Lower lobe of right lung (tissue), 2 donors: Measurements from ENCODE around the gene LDB2. TPM values are rescaled to one million over a fixed set of nuclear protein-coding genes. Genes with fewer than 3 reads are reported as not detected.

ENCODE experiments used
- ATAC-seq, 2 donors: fragments of 200-7000 bp; cut with Tn5 transposase; one replicate each; pipeline ENCODE4 v1.9.1; 2020 to 2022; ENCODE audit warnings: mild to moderate bottlenecking in 2 of 2, moderate library complexity in 2 of 2
- DNase-seq: peaks from one replicate; pipeline ENCODE4 v3.0.0-alpha.2; 2020
- H3K27ac ChIP-seq: fragments of 200-600 bp; one replicate; pipeline ENCODE4 v1.8.0; 2022
- H3K27me3 ChIP-seq: fragments of 200-600 bp; one replicate; pipeline ENCODE4 v1.8.0; 2022; ENCODE audit warnings: low read depth
- H3K36me3 ChIP-seq: fragments of 200-600 bp; one replicate; pipeline ENCODE4 v1.8.0; 2022; ENCODE audit warnings: mild to moderate bottlenecking
- H3K4me1 ChIP-seq: fragments of 200-600 bp; one replicate; pipeline ENCODE4 v1.8.0; 2022
- H3K4me3 ChIP-seq: fragments of 200-600 bp; one replicate; pipeline ENCODE4 v1.8.0; 2022; ENCODE audit warnings: mild to moderate bottlenecking
- H3K9me3 ChIP-seq: fragments of 200-600 bp; one replicate; pipeline ENCODE4 v1.8.0; 2022
- intact Hi-C: fragments of 100-400 bp; cut with DNase I; formaldehyde crosslinking; loops from one replicate; pipeline ENCODE4 v1.11.0; 2022
- total RNA-seq: library from RNA; stranded (reverse); fragmentation: NEBNext Ultra II Directional; extraction: Animal tissue kit (Norgen Biotek cat#: 25700); gene quantifications from one replicate; pipeline ENCODE4 v1.2.1, GENCODE V29; 2021
- TF ChIP-seq, protein P1 (sequence below): fragments of 200-600 bp; IDR thresholded peaks from one replicate; pipeline ENCODE4 v1.8.0; 2022; ENCODE audit warnings: antibody characterized with exemption, mild to moderate bottlenecking
- donor health status: DM: no; HTN: yes; CAD: no; lungs with severe emphysema.

The LDB2 gene
- total RNA-seq, 1 donor from 2014 or later = 113 TPM

DNA sequence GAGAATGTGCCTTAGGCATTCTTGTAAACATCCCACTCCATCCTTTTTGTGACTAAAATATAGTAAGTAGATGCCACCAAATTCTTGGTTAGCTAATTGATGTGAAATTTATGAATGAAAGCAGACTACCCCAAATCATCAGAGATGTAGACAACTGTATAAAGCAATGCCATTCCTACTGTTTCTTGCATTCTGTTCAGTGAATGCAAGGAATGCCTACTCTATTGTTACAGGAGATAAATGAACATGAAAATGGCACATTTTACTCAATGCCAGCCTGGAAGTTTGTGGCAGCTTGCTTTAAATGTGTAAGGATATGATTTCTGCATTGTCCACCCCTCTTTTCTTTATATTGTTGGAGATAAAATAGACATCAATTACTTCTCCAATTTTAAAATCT lies 317.9 kb downstream of the LDB2 start:
- peaks cover 3% of the 10 kb centered on the region for H3K36me3 ChIP-seq
- H3K27ac ChIP-seq = no peak overlapping the region
- no peaks in the 10 kb centered on the region for H3K4me1 ChIP-seq
- no peaks in the 10 kb centered on the region for H3K9me3 ChIP-seq
- DNase-seq (no peak), ATAC-seq (no peak)
- no peaks in the 10 kb centered on the region for H3K27me3 ChIP-seq
- TF ChIP-seq, protein P1, sequence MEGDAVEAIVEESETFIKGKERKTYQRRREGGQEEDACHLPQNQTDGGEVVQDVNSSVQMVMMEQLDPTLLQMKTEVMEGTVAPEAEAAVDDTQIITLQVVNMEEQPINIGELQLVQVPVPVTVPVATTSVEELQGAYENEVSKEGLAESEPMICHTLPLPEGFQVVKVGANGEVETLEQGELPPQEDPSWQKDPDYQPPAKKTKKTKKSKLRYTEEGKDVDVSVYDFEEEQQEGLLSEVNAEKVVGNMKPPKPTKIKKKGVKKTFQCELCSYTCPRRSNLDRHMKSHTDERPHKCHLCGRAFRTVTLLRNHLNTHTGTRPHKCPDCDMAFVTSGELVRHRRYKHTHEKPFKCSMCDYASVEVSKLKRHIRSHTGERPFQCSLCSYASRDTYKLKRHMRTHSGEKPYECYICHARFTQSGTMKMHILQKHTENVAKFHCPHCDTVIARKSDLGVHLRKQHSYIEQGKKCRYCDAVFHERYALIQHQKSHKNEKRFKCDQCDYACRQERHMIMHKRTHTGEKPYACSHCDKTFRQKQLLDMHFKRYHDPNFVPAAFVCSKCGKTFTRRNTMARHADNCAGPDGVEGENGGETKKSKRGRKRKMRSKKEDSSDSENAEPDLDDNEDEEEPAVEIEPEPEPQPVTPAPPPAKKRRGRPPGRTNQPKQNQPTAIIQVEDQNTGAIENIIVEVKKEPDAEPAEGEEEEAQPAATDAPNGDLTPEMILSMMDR = no peak
- intact Hi-C loops = no loop called here
- H3K4me3 ChIP-seq = no peak overlapping the region

DNA sequence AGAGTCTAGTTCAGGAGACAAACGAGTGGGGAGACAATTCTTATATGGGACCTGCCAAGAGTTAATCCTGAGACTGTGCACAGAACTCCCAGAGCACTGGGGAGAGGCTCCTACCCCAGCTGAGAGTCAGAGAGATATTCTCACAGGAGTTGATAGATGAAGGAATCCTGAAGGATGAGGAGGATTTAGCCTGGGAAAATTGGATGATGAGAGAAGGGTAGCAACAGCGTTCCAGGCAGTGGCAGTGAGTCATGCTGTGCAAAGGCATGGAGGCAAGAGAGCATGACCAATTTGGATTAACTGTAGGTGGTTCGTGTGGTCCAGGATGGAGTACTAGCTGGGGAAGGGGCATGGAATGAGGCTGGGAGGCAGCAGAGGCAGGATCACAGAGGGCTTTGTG lies 318.6 kb downstream of the LDB2 start:
- DNase-seq = no peak
- H3K27me3 ChIP-seq = no peaks in the 10 kb centered on the region
- H3K4me1 ChIP-seq = no peaks in the 10 kb centered on the region
- no peak overlapping the region for H3K27ac ChIP-seq
- no peaks in the 10 kb centered on the region for H3K9me3 ChIP-seq
- no peaks in the 10 kb centered on the region for H3K36me3 ChIP-seq
- no peak overlapping the region for H3K4me3 ChIP-seq
- ATAC-seq = no peak
- intact Hi-C loops = no loop called here
- TF ChIP-seq, protein P1 = no peak

DNA sequence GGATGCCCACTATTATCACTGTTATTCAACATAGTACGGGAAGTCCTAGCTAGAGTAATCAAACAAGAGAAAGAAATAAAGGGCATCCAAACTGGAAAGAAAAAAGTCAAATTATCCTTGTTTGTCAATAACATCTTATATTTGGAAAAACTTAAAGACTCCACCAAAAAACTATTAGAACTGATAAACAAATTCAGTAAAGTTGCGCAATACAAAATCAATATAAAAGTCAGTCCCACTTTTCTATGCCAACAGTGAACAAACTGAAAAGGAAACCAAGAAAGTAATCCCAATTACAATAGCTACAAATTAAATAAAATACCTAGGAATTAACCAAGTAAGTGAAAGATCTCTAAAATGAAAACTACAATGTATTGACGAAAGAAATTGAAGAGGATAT lies 321.3 kb downstream of the LDB2 start:
- Histone ChIP-seq H3K9me3 (no peaks in the 10 kb centered on the region), H3K27ac (no peak overlapping the region), H3K4me3 (no peak overlapping the region), H3K4me1 (peaks cover 8% of the 10 kb centered on the region), H3K36me3 (no peaks in the 10 kb centered on the region), H3K27me3 (no peaks in the 10 kb centered on the region)
- ATAC-seq (no peak), DNase-seq (no peak)
- TF ChIP-seq, protein P1 = no peak
- intact Hi-C loops = no loop called here

DNA sequence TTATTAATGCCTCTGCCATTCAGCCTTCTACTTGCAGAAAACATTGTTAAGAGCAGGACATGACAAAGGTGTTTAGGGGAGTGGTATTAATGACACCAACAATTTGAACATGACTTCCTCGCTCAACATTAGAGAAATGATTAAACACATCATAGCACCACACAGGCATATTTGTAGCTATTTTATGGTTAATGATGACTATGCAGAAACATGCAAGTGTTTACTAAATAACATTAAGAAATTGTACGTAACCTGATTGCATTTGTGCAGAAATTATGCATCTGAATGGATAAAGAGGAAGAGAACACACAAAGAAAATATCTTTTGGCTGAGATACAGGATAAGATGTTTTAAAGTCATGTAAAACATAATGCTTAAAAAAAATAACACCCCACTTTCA lies 323.5 kb downstream of the LDB2 start:
- Histone ChIP-seq H3K36me3 (no peaks in the 10 kb centered on the region), H3K27ac (no peak overlapping the region), H3K9me3 (no peaks in the 10 kb centered on the region), H3K27me3 (no peaks in the 10 kb centered on the region), H3K4me3 (no peak overlapping the region), H3K4me1 (peaks cover 8% of the 10 kb centered on the region)
- TF ChIP-seq, protein P1 = no peak
- intact Hi-C loops = no loop called here
- no peak for ATAC-seq
- no peak for DNase-seq

DNA sequence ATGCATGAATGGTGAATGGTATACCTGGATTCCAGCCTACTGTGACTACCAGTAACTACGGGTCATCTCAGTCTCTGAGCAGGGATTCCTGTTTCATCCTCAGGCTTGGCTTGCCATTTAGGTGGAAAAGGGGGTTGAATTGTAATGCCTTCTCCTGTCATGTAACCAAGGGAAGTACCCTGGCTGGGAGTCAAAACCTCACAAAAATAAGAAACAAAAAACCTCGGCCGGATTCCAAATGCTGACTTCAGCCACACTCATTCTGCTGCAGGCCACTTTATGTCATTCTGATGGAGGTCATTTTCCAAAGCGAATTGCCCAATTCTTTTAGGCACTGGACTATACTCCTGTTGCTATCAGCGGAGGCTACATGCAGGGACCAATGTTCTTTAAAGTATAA lies 324.7 kb downstream of the LDB2 start:
- ATAC-seq (peak; percentile 26 to 50), DNase-seq (no peak)
- no peaks in the 10 kb centered on the region for H3K27me3 ChIP-seq
- H3K4me1 ChIP-seq = peaks cover 8% of the 10 kb centered on the region
- TF ChIP-seq, protein P1 = no peak
- intact Hi-C loops = no loop called here
- H3K27ac ChIP-seq = no peak overlapping the region
- H3K9me3 ChIP-seq = no peaks in the 10 kb centered on the region
- H3K4me3 ChIP-seq = no peak overlapping the region
- no peaks in the 10 kb centered on the region for H3K36me3 ChIP-seq

DNA sequence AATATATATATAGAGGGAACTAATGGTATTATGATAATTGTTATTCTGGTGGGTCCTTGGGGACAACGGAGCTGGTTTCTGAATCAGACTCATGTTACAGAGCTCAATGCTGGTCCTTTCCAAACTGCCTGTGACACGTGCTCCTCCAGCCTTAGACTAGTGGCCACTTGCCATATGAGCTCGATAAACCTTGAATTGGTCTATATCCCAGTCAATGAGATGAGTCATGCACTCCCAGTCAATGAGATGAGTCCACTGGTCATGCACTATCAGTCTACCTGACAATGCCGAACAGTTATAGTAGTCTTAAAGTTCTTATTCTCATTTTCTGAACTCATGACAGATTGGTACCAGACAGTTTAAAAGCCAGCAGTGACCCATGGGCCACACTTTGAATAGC lies 325.2 kb downstream of the LDB2 start:
- intact Hi-C loops = no loop called here
- no peaks in the 10 kb centered on the region for H3K9me3 ChIP-seq
- peaks cover 8% of the 10 kb centered on the region for H3K4me1 ChIP-seq
- no peaks in the 10 kb centered on the region for H3K36me3 ChIP-seq
- no peak overlapping the region for H3K27ac ChIP-seq
- H3K4me3 ChIP-seq = no peak overlapping the region
- H3K27me3 ChIP-seq = no peaks in the 10 kb centered on the region
- ATAC-seq (no peak), DNase-seq (no peak)
- TF ChIP-seq, protein P1 = no peak
